Activated effector memory CD4-positive, alpha-beta T cell treated with anti-CD3 and anti-CD28 coated beads, Interleukin-2, amount 50 U/mL, for 16 hours (primary cell): Measurements from ENCODE around the gene SP1.
"Not testable (repeated sequence)": the region's sequence is repeated elsewhere in the genome, so short reads cannot be mapped to it uniquely, and the experiment has no call there.

ENCODE experiments used
- DNase-seq: peaks from one replicate; pipeline ENCODE4 v3.0.0-alpha.2; 2020

SP1 gene

DNA sequence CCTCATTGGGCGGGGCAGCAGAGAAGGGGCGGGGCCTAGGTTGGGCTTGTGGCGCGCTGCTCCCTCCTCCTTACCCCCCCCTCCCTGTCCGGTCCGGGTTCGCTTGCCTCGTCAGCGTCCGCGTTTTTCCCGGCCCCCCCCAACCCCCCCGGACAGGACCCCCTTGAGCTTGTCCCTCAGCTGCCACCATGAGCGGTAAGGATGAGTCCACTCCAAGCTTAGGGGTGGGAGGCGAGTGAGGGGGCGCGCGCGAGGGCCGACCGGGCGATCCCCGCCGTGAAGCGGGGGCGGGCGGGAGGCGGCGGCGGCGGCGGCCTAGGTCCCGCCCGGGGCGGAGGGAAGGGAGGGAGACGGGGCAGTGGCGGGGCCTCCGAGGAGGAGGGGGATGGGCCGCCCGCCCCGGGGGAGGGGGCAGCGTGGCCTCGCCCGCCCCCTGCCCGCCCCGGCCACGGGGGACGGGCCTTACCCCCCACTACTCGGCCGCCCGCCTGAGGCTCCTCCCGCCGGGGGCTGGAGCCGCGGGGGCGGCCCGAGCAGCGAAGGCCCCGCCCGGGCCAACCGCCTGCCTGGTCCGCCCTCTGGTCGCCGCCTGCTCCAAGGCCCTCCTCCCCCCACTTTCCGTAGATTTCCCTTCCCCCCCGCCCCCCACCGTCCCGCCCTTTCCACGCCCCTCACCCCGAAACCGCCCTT is at the start of gene SP1:
SP1 (plus strand) TSS at position 73 of the 690 bp plus-strand sequence; CDS start at position 189, 116 bp downstream.
- peak; percentile 99 for DNase-seq

GRCh38 chr12:53330671-53331070 is 49.3 kb upstream of the SP1 start:
- DNase-seq, result no peak

GRCh38 chr12:53332339-53332738 is 47.6 kb upstream of the SP1 start:
- DNase-seq, result not testable (repeated sequence)

DNA sequence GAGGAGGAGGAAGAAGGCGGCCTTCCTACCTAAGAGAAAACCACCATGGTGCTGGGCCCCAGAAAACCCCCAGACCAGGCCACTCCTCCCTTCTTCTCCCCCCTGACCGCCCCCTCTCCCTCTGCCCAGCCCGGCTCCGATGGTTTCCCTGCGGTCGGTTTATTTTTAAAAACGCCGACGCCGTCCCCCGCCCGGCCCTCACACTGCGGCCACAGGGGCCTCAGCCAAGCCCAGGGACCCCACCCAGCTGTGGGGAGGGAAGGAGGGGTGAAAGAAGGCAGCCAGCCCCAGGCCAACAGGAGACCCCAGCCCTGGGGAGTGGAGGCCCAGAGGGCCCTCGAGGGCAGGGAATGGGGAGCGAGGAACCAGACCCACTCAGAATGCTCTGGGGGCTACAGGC is 47.2 kb upstream of the SP1 start:
- DNase-seq, result no peak

DNA sequence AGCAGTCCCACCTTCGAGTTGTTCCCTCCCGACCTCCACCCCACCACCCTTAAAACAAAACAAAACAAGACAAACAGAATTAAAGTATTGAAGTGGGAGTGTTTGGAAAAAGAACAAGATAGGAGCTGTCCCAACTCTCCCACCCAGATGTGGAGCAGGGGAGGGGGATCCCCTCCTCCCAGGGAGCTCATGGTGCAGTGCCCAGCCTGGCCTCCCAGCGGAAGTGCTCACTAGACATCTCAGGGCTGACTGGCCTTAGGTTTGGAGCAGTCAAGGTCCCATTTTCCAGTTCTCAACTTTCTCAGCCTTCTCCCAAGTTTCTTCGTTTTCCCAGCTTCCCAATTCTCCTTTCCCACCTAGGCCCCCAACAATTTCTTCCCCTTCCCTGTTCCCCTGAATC is 46.7 kb upstream of the SP1 start:
- no peak for DNase-seq

GRCh38 chr12:53333845-53334244 is 46.1 kb upstream of the SP1 start:
- no peak for DNase-seq

GRCh38 chr12:53334822-53335221 is 45.2 kb upstream of the SP1 start:
- DNase-seq, result no peak

GRCh38 chr12:53336181-53336681 is 43.7 kb upstream of the SP1 start, which contains the start of gene SP7:
TSS of gene SP7 (minus strand) at chr12:53336354. CDS start at chr12:53335646, 708 bp downstream.
- no peak for DNase-seq

- DNase-seq, result no peak
Measured at GRCh38 chr12:53338017-53338416, 42.0 kb upstream of the SP1 start.

GRCh38 chr12:53338916-53339315 is 41.1 kb upstream of the SP1 start:
- DNase-seq, result no peak

DNA sequence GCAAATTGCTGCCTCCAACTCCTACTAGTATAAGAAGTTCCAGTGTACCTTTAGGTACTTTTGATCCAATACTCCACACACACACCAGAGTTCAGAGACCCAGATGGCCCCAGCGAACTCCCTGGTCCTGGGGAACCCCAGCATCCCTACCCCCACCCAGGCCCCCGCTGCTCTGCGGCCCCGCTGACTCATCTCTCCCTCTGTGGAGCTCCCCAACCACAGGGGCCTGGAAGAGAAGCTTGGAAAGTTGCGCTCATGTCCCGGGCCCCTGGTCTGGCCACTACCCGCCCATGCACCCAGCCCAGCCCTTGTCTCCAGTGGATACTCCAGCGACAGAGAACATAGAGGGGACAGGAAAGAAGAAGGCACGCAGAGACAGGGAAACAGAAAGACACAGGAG is 39.6 kb upstream of the SP1 start:
- DNase-seq, result no peak

DNA sequence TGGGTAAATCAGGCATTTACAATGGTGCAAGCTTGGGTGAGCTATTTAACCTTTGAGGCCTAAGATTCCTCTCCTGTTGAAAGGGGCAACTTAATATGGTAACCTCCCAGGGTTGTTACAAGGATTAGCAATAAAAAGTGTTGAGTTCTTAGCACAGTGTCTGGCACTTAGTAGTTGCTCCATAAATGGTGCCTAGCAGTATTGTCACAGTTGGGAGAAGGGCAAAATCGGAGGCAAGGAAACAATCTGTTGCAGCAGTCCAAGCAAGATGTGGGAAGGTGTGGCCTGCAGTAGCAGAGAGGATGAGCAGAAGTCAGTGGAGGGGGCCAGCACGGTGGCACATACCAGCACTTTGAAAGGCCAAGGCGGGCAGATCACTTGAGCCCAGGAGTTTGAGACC is 36.5 kb upstream of the SP1 start:
- DNase-seq, result no peak

DNA sequence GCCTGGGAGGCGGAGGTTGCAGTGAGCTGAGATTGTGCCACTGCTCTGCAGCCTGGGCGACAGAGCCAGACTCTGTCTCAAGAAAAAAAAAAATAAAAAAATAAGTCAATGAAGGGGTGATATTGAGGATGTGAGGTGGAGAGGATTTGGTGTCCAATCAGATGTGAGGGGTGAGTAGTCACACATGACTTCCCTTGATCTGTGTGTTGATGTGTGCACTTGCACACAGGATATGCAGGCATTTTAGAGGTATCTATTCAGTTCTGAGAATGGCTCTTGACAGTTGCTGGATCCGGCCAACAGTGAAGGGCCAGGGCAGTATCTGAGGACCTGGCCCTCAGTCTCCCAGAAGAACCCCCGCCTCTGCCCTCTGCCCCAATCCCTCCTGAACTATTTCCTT is 36.0 kb upstream of the SP1 start:
- DNase-seq, result no peak

DNA sequence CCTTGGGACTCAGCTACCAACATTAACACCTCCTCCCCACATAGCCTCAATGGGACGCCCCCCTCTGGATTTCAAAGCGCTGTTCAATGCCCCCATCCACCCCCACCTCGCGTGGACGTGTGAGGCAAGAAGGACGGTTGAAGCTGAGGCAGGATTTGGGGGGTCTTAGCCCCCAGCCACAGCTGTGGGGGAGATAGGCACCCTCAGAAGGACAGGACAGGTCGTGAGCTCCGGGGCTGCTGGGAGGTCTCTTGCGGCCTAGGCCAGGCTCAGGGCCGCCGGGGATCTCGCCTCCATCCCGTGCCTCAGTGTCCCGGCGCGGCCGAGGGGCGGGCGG is 35.5 kb upstream of the SP1 start:
- no peak for DNase-seq

- DNase-seq, result peak; percentile 88
Measured at GRCh38 chr12:53344824-53345485, 35.0 kb upstream of the SP1 start.

- no peak for DNase-seq
Measured at GRCh38 chr12:53345486-53346188, 34.3 kb upstream of the SP1 start.

GRCh38 chr12:53346491-53346890 is 33.5 kb upstream of the SP1 start:
- no peak for DNase-seq

GRCh38 chr12:53347905-53348304 is 32.1 kb upstream of the SP1 start:
- no peak for DNase-seq

- peak; percentile 91 for DNase-seq
Measured at GRCh38 chr12:53352331-53353256, 27.4 kb upstream of the SP1 start.

- no peak for DNase-seq
Measured at GRCh38 chr12:53353257-53353655, 26.7 kb upstream of the SP1 start.

- DNase-seq, result no peak
Measured at GRCh38 chr12:53355121-53355520, 24.9 kb upstream of the SP1 start.

DNA sequence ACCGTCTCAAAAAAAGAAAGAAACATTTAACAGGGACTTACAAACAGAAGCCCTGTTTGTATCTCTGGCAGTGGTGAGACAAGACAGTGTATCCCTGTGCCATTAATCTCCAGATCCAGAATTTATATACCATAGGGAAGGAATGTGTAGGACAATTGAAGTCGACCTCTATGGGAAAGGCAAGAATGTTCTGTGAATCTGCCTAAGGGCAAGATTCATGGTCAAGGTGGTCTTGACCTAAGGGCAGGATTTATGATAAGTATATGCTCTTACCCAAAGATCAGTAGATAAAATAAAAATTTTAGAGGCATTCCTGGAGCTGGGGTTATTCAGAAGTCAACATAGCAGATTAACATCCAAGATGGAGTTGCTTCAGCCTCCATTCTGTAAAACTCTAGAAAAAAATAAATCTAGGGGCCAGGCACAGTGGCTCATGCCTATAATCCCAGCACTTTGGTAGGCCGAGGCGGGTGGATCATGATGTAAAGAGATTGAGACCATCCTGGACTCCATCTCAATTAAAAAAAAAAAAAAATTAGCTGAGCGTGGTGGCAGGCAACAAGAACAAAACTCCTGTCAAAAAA is 21.0 kb upstream of the SP1 start:
- no peak for DNase-seq
